IPS-15b (cell line): ENCODE results near the gene ITPA.

Source experiments
- H3K27me3 ChIP-seq: one replicate; pipeline ENCODE4 v1.6.1; 2013; ENCODE audit warnings: low read length; ENCODE audit not compliant: control insufficient read depth, insufficient read depth
- H3K36me3 ChIP-seq: one replicate; pipeline ENCODE4 v1.6.1; 2013; ENCODE audit warnings: low read length; ENCODE audit not compliant: control insufficient read depth, insufficient read depth
- H3K4me1 ChIP-seq: one replicate; pipeline ENCODE4 v1.6.1; 2013; ENCODE audit warnings: mild to moderate bottlenecking, low read length; ENCODE audit not compliant: control insufficient read depth, insufficient read depth
- H3K4me3 ChIP-seq: one replicate; pipeline ENCODE4 v1.5.1; 2013; ENCODE audit warnings: low read depth, low read length
- H3K9ac ChIP-seq: one replicate; pipeline ENCODE4 v1.6.1; 2013; ENCODE audit warnings: low read depth, mild to moderate bottlenecking, low read length
- H3K9me3 ChIP-seq: one replicate; pipeline ENCODE4 v1.6.1; 2013; ENCODE audit warnings: mild to moderate bottlenecking, low read length; ENCODE audit not compliant: control insufficient read depth, insufficient read depth

The ITPA gene

GRCh38 chr20:3245711-3246110 lies 36.4 kb downstream of the ITPA start:
- H3K4me3 ChIP-seq: no peak overlapping the region
- H3K9ac ChIP-seq: no peak overlapping the region
- H3K4me1 ChIP-seq: no peaks in the 10 kb centered on the region
- H3K36me3 ChIP-seq: no peaks in the 10 kb centered on the region
- H3K27me3 ChIP-seq: peaks cover 36% of the 10 kb centered on the region
- H3K9me3 ChIP-seq: no peaks in the 10 kb centered on the region

DNA sequence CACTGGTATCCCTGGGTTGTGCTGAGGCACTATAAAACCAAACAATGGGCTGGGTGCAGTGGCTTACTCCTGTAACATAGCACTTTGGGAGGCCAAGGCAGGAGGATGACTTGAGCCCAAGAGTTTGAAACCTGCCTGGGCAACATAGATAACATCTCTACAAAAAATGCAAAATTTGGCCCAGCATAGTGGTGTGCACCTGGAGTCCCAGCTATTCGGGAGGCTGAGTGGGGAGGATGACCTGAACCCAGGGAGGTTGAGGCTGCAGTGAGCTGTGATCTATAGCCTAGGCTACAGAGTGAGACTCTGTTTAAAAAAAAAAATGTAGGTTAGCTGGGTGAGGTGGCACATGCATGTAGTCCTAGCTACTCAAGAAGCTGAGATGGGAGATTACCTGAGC lies 37.4 kb downstream of the ITPA start:
- no peaks in the 10 kb centered on the region for H3K4me1 ChIP-seq
- H3K27me3 ChIP-seq: peaks cover 28% of the 10 kb centered on the region
- no peaks in the 10 kb centered on the region for H3K36me3 ChIP-seq
- no peak overlapping the region for H3K4me3 ChIP-seq
- no peak overlapping the region for H3K9ac ChIP-seq
- H3K9me3 ChIP-seq: no peaks in the 10 kb centered on the region

DNA sequence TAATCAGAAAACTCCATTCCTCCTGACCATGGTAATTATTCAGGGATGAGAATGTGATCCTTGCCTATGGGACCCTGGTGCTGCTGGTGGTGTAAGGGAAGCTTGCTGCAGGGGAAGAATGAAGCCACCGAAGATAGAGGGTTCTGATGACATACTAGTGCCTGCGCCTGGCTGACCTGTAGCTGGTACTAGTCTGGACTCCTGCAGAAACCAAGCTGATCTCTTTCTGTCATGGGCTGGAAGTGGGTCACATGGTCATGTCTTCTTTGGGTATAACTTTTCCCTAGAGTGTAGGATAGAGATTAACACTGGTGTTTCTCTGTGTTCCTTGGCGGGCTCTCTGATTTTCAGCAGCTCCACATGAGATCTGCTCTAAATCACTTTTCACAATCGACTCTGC lies 38.3 kb downstream of the ITPA start:
- H3K9me3 ChIP-seq: no peaks in the 10 kb centered on the region
- no peaks in the 10 kb centered on the region for H3K4me1 ChIP-seq
- no peak overlapping the region for H3K9ac ChIP-seq
- H3K27me3 ChIP-seq: peaks cover 28% of the 10 kb centered on the region
- no peaks in the 10 kb centered on the region for H3K36me3 ChIP-seq
- peak overlapping the region; percentile 58 for H3K4me3 ChIP-seq

GRCh38 chr20:3248167-3248992 lies 39.1 kb downstream of the ITPA start:
- Histone ChIP-seq H3K9ac (no peak overlapping the region), H3K4me1 (no peaks in the 10 kb centered on the region), H3K9me3 (no peaks in the 10 kb centered on the region), H3K27me3 (peaks cover 28% of the 10 kb centered on the region), H3K4me3 (peak overlapping the region; percentile 58), H3K36me3 (no peaks in the 10 kb centered on the region)

- H3K4me1 ChIP-seq: no peaks in the 10 kb centered on the region
- no peaks in the 10 kb centered on the region for H3K9me3 ChIP-seq
- peak overlapping the region; percentile 58 for H3K4me3 ChIP-seq
- H3K9ac ChIP-seq: no peak overlapping the region
- H3K27me3 ChIP-seq: peaks cover 28% of the 10 kb centered on the region
- H3K36me3 ChIP-seq: no peaks in the 10 kb centered on the region
Measured at GRCh38 chr20:3248993-3249347, 39.7 kb downstream of the ITPA start.

DNA sequence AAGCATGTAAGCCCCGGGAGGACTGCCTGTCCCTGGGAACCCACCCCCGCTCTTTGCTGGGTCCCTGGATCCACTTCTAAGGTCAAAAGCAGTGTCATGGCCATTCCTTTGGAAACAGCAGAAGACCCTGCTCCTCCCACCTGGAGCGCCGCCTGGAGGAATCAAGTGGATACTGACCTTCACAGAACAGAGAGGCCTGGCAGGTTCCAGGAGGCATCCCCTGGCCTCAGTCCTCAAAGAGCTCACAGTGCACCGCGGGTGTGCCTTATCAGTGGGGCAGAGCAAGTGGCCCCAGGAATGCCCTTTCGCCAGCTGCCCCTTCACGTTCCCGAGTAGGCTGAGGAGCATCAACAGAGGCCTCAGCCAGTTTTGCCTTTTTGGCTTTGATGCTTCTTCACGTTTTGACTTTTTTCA lies 40.8 kb downstream of the ITPA start:
- peaks cover 27% of the 10 kb centered on the region for H3K27me3 ChIP-seq
- H3K36me3 ChIP-seq: no peaks in the 10 kb centered on the region
- no peak overlapping the region for H3K9ac ChIP-seq
- H3K9me3 ChIP-seq: no peaks in the 10 kb centered on the region
- no peaks in the 10 kb centered on the region for H3K4me1 ChIP-seq
- H3K4me3 ChIP-seq: no peak overlapping the region

- H3K4me3 ChIP-seq: no peak overlapping the region
- peaks cover 6% of the 10 kb centered on the region for H3K36me3 ChIP-seq
- H3K27me3 ChIP-seq: peaks cover 24% of the 10 kb centered on the region
- H3K4me1 ChIP-seq: no peaks in the 10 kb centered on the region
- no peak overlapping the region for H3K9ac ChIP-seq
- no peaks in the 10 kb centered on the region for H3K9me3 ChIP-seq
Measured at GRCh38 chr20:3251806-3252205, 42.5 kb downstream of the ITPA start.

- H3K4me3 ChIP-seq: no peak overlapping the region
- H3K9ac ChIP-seq: no peak overlapping the region
- H3K36me3 ChIP-seq: peaks cover 6% of the 10 kb centered on the region
Measured at GRCh38 chr20:3255728-3256127, 46.4 kb downstream of the ITPA start.

GRCh38 chr20:3258429-3258828 lies 49.1 kb downstream of the ITPA start:
- H3K9me3 ChIP-seq: no peaks in the 10 kb centered on the region
- no peaks in the 10 kb centered on the region for H3K27me3 ChIP-seq

More at GRCh38 chr20:3255728-3256127, 46.4 kb downstream of the ITPA start:
- H3K9me3 ChIP-seq: no peaks in the 10 kb centered on the region
- H3K27me3 ChIP-seq: no peaks in the 10 kb centered on the region
- no peaks in the 10 kb centered on the region for H3K4me1 ChIP-seq

DNA sequence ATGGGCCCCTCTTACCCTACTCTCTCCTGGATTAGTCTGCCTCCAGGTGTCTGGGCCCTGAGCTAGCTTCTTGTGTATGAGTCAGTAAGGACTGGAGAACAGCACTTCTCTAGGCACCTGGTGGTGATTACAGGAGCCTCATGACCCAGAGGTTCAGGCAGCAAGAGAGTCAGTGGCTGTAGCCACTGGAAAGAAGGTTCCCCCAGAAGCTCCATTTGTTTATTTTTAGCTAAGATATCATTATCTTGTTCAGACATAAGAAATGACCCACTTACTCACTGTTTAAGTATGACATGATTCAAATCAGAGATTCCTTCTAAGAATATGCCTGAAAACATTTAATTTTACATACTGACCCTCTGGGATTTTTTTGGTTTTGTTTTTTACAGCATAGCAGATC lies 53.3 kb downstream of the ITPA start:
- Histone ChIP-seq H3K9ac (no peak overlapping the region), H3K36me3 (no peaks in the 10 kb centered on the region), H3K27me3 (no peaks in the 10 kb centered on the region), H3K9me3 (no peaks in the 10 kb centered on the region), H3K4me3 (no peak overlapping the region), H3K4me1 (no peaks in the 10 kb centered on the region)

More at GRCh38 chr20:3258429-3258828, 49.1 kb downstream of the ITPA start:
- H3K36me3 ChIP-seq: peaks cover 6% of the 10 kb centered on the region
- H3K4me1 ChIP-seq: no peaks in the 10 kb centered on the region
- no peak overlapping the region for H3K9ac ChIP-seq
- H3K4me3 ChIP-seq: no peak overlapping the region

DNA sequence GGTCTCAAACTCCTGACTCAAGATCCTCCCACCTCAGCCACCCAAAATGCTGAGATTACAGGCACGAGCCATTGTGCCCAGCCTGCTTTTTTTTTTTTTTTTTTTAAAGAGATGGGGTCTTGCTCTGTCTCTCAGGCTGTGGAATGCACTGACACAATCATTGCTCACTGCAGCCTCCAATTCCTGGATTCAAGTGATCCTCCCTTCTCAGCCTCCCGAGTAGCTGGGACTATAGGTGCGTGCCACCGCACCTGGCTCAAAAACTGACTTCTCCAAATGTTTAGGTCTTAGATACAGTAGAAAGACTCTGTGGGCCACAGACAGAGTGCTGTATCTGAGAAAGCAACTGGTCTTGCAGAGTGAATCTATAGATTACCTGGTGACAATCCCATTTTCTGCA lies 60.8 kb downstream of the ITPA start:
- Histone ChIP-seq H3K9me3 (no peaks in the 10 kb centered on the region), H3K9ac (no peak overlapping the region), H3K4me1 (no peaks in the 10 kb centered on the region), H3K36me3 (no peaks in the 10 kb centered on the region), H3K27me3 (no peaks in the 10 kb centered on the region), H3K4me3 (no peak overlapping the region)

DNA sequence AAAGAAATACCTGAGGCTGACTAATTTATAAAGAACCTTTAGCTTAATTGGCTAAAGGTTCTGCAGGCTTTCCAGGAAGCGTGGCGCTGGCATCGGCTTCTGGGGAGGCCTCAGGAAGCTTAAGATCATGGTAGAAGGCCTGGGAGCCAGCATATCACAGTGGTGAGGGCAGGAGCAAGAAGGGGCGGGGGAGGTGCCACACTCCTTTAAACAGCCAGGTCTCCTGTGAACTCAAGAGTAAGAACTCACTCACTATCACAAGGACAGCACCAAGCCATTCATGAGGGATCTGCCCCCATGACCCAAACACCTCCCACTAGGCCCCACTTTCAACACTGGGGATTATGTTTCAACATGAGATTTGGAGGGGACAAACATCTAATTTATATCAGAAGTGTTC lies 64.1 kb downstream of the ITPA start:
- Histone ChIP-seq H3K4me1 (no peaks in the 10 kb centered on the region), H3K9me3 (no peaks in the 10 kb centered on the region), H3K9ac (no peak overlapping the region), H3K27me3 (no peaks in the 10 kb centered on the region), H3K4me3 (no peak overlapping the region), H3K36me3 (no peaks in the 10 kb centered on the region)
